ENCODE results near the gene KCTD3. TPM values are rescaled to one million over a fixed set of nuclear protein-coding genes. Genes with fewer than 3 reads are reported as not detected.

The KCTD3 gene
- polyA plus RNA-seq, 1 donor (not counting 4 experiments of a cell fraction or from before 2014, with no cell fraction given) = 43.4 TPM

GRCh38 chr1:215597961-215598360 is 30.9 kb downstream of the KCTD3 start:
- H3K79me2 ChIP-seq (ENCODE audit: control insufficient read depth, insufficient read depth, low read length) = no peaks in the 10 kb centered on the region
- DNase-seq (ENCODE audit: low read depth, low spot score) (no peak), FAIRE-seq (no peak)
- no peak overlapping the region for H2AFZ ChIP-seq (ENCODE audit: control insufficient read depth, low read length)
- no peaks in the 10 kb centered on the region for H3K9me1 ChIP-seq (ENCODE audit: control insufficient read depth, extremely low read depth, insufficient read depth, low read length)
- no peaks in the 10 kb centered on the region for H3K27me3 ChIP-seq (ENCODE audit: control insufficient read depth, extremely low read depth, insufficient read depth, low read length)
- H3K4me1 ChIP-seq (ENCODE audit: control insufficient read depth, extremely low read depth, insufficient read depth, low read length) = no peaks in the 10 kb centered on the region
- TF ChIP-seq CTCF (optimal IDR thresholded peaks at IDR 0.05 in 1 of 3, IDR thresholded peaks at IDR 0.05 in 1 of 3, conservative IDR thresholded peaks at IDR 0.05 in 1 of 3; ENCODE audit: extremely low read depth in 1 of 3, insufficient read depth in 2 of 3, low read length in 3 of 3) (no peak), EZH2 (IDR thresholded peaks at IDR 0.05; ENCODE audit: low read length) (no peak)
- no peaks in the 10 kb centered on the region for H3K9me3 ChIP-seq (ENCODE audit: control insufficient read depth, low read depth, low read length)
- peaks cover 2 to 4% of the 10 kb centered on the region in 2 experiments for H3K36me3 ChIP-seq (ENCODE audit: control insufficient read depth in 2 of 2, extremely low read depth in 1 of 2, insufficient read depth in 2 of 2, low read length in 2 of 2)
- H4K20me1 ChIP-seq (ENCODE audit: control insufficient read depth, extremely low read depth, insufficient read depth, low read length) = no peaks in the 10 kb centered on the region
- dilution Hi-C loops (cut with MboI; ENCODE audit: extremely low pct_ligation_motif_present, low sequenced_read_pairs) = no loop called here
- no peak overlapping the region for H3K4me3 ChIP-seq (ENCODE audit: control insufficient read depth in 2 of 3, extremely low read depth in 1 of 3, insufficient read depth in 2 of 3, low read depth in 1 of 3, low read length in 3 of 3)
- no peak overlapping the region for H3K9ac ChIP-seq (ENCODE audit: control insufficient read depth, extremely low read depth, insufficient read depth, low read length)
- H3K4me2 ChIP-seq (ENCODE audit: control insufficient read depth, extremely low read depth, insufficient read depth, low read depth, low read length) = no peak overlapping the region
- H3K27ac ChIP-seq (ENCODE audit: control insufficient read depth, insufficient read depth, low read length) = no peak overlapping the region

- Histone ChIP-seq H3K9me1 (ENCODE audit: control insufficient read depth, extremely low read depth, insufficient read depth, low read length) (no peaks in the 10 kb centered on the region), H3K4me2 (ENCODE audit: control insufficient read depth, extremely low read depth, insufficient read depth, low read depth, low read length) (no peak overlapping the region), H3K79me2 (ENCODE audit: control insufficient read depth, insufficient read depth, low read length) (no peaks in the 10 kb centered on the region), H3K4me3 (ENCODE audit: control insufficient read depth in 2 of 3, extremely low read depth in 1 of 3, insufficient read depth in 2 of 3, low read depth in 1 of 3, low read length in 3 of 3) (no peak overlapping the region), H3K27me3 (ENCODE audit: control insufficient read depth, extremely low read depth, insufficient read depth, low read length) (no peaks in the 10 kb centered on the region), H3K4me1 (ENCODE audit: control insufficient read depth, extremely low read depth, insufficient read depth, low read length) (no peaks in the 10 kb centered on the region), H2AFZ (ENCODE audit: control insufficient read depth, low read length) (no peak overlapping the region), H3K36me3 (ENCODE audit: control insufficient read depth in 2 of 2, extremely low read depth in 1 of 2, insufficient read depth in 2 of 2, low read length in 2 of 2) (peaks cover 2 to 4% of the 10 kb centered on the region in 2 experiments), H4K20me1 (ENCODE audit: control insufficient read depth, extremely low read depth, insufficient read depth, low read length) (no peaks in the 10 kb centered on the region), H3K9me3 (ENCODE audit: control insufficient read depth, low read depth, low read length) (no peaks in the 10 kb centered on the region), H3K27ac (ENCODE audit: control insufficient read depth, insufficient read depth, low read length) (no peak overlapping the region), H3K9ac (ENCODE audit: control insufficient read depth, extremely low read depth, insufficient read depth, low read length) (no peak overlapping the region)
- TF ChIP-seq EZH2 (IDR thresholded peaks at IDR 0.05; ENCODE audit: low read length) (no peak), CTCF (optimal IDR thresholded peaks at IDR 0.05 in 1 of 3, IDR thresholded peaks at IDR 0.05 in 1 of 3, conservative IDR thresholded peaks at IDR 0.05 in 1 of 3; ENCODE audit: extremely low read depth in 1 of 3, insufficient read depth in 2 of 3, low read length in 3 of 3) (no peak)
- dilution Hi-C loops (cut with MboI; ENCODE audit: extremely low pct_ligation_motif_present, low sequenced_read_pairs) = no loop called here
- no peak for DNase-seq (ENCODE audit: low read depth, low spot score)
- FAIRE-seq = no peak
These were observed 32.4 kb downstream of the KCTD3 start for GRCh38 chr1:215599418-215600074.
